ENCODE measurements around the gene CHST9.

DNA sequence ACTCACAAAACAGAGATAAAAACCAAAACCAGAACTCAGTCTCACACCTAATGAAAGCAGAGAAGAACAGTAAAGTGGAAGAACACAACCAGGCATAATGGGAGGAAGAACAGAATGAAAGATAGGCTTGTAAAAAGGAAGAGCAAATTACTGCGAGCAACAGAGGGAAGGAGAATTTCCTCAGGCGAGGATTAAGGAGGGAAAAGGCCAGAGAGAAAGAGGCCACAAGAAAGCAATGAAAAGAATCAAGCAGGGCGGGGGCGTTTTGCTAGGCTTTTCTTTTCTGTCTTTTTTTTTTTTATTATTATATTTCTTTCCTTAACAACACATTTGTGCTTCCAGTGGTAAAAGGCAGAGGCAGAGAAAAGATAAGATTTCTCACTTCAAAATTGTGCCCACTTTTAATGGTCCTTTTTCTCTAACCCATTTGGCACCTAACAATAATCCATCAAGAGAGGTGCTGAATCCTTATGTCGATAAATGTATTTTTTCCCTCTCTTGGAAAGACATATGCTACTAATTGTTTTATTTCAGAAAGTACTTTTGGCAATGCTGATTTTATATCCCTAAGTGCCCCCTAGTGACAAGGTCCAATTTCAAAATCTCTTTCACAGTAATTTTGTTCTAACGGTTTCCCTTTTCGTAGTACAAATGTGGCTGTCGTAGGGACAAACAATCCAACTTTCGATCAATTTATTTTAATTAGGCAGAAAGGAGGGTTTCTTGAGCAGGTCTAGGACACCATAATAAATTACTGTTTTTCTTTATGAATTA is 180.9 kb downstream of the CHST9 start:
- TF ChIP-seq, protein P1, sequence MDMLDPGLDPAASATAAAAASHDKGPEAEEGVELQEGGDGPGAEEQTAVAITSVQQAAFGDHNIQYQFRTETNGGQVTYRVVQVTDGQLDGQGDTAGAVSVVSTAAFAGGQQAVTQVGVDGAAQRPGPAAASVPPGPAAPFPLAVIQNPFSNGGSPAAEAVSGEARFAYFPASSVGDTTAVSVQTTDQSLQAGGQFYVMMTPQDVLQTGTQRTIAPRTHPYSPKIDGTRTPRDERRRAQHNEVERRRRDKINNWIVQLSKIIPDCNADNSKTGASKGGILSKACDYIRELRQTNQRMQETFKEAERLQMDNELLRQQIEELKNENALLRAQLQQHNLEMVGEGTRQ (IDR thresholded peaks at IDR 0.05): no peak
- TF ChIP-seq, protein P2, sequence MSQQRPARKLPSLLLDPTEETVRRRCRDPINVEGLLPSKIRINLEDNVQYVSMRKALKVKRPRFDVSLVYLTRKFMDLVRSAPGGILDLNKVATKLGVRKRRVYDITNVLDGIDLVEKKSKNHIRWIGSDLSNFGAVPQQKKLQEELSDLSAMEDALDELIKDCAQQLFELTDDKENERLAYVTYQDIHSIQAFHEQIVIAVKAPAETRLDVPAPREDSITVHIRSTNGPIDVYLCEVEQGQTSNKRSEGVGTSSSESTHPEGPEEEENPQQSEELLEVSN (IDR thresholded peaks at IDR 0.05; ENCODE audit: borderline replicate concordance, low read depth): no peak
- TF ChIP-seq, protein P3, sequence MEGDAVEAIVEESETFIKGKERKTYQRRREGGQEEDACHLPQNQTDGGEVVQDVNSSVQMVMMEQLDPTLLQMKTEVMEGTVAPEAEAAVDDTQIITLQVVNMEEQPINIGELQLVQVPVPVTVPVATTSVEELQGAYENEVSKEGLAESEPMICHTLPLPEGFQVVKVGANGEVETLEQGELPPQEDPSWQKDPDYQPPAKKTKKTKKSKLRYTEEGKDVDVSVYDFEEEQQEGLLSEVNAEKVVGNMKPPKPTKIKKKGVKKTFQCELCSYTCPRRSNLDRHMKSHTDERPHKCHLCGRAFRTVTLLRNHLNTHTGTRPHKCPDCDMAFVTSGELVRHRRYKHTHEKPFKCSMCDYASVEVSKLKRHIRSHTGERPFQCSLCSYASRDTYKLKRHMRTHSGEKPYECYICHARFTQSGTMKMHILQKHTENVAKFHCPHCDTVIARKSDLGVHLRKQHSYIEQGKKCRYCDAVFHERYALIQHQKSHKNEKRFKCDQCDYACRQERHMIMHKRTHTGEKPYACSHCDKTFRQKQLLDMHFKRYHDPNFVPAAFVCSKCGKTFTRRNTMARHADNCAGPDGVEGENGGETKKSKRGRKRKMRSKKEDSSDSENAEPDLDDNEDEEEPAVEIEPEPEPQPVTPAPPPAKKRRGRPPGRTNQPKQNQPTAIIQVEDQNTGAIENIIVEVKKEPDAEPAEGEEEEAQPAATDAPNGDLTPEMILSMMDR (IDR thresholded peaks at IDR 0.05): peak; percentile 55
- TF ChIP-seq EP300 (IDR thresholded peaks at IDR 0.05): no peak
- no peak for TF ChIP-seq KDM1A (IDR thresholded peaks at IDR 0.05; ENCODE audit: low read depth)
- no peak for TF ChIP-seq MAFK (IDR thresholded peaks at IDR 0.05; ENCODE audit: partially characterized antibody)
- TF ChIP-seq SMC3 (IDR thresholded peaks at IDR 0.05): peak; percentile 66
- TF ChIP-seq RNF2 (IDR thresholded peaks at IDR 0.05; ENCODE audit: borderline replicate concordance, low read depth): no peak
- TF ChIP-seq HDAC2 (IDR thresholded peaks at IDR 0.05): no peak
- TF ChIP-seq, protein P4, sequence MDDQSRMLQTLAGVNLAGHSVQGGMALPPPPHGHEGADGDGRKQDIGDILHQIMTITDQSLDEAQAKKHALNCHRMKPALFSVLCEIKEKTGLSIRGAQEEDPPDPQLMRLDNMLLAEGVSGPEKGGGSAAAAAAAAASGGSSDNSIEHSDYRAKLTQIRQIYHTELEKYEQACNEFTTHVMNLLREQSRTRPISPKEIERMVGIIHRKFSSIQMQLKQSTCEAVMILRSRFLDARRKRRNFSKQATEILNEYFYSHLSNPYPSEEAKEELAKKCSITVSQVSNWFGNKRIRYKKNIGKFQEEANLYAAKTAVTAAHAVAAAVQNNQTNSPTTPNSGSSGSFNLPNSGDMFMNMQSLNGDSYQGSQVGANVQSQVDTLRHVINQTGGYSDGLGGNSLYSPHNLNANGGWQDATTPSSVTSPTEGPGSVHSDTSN (IDR thresholded peaks at IDR 0.05): no peak

Data from A549 (cell line).